ENCODE measurements around the gene SECTM1. TPM values are rescaled to one million over a fixed set of nuclear protein-coding genes. Genes with fewer than 3 reads are reported as not detected.

The SECTM1 gene
- 0.48 and 0.98 TPM in 2 replicates for total RNA-seq

DNA sequence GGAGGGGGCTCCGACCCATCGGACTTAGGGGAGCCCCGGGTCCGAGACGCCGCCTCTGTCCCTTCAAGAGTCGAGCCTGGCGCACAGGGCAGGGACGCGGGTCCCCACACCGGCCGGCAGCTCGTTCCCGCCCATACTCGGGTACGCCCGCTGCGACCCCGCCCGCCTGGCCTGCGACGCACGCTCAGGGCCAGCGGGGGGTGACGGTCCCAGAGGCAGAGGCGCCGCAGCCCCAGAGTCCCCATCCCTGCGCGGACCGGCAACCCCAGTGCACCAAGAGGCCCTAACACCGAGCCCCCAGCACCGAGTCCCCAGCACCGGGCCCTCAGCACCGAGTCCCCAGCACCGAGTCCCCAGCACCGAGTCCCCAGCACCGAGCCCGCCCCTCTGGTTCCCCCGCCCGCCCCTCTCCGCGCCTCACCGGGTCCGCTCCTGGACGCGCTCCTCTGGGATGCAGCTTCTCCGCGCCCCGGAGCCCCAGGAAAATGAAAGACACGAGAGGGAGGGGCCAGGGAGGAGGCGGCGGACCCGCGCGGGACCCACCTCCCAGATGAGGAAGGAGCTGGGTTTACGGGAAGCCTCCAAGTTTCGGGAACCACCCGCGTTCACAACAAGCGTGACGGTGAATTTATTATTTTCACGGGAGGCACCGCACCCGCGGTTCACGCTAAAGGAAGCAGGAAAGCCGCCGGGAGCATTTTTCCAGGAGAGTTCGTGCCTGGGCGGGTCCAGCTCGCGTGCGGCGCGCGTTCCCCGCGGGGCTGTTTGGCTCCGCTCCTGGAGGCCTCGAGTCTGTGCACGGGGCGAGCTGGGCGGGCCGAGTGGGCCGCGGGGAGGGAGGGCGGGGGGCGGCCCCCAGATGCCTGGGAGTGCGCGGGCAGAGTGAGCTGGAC, at the start of gene SECTM1:
Gene SECTM1 (minus strand): TSS at position 488 of the 893 bp plus-strand sequence. CDS start 6,526 bp downstream, outside the sequence.

DNA sequence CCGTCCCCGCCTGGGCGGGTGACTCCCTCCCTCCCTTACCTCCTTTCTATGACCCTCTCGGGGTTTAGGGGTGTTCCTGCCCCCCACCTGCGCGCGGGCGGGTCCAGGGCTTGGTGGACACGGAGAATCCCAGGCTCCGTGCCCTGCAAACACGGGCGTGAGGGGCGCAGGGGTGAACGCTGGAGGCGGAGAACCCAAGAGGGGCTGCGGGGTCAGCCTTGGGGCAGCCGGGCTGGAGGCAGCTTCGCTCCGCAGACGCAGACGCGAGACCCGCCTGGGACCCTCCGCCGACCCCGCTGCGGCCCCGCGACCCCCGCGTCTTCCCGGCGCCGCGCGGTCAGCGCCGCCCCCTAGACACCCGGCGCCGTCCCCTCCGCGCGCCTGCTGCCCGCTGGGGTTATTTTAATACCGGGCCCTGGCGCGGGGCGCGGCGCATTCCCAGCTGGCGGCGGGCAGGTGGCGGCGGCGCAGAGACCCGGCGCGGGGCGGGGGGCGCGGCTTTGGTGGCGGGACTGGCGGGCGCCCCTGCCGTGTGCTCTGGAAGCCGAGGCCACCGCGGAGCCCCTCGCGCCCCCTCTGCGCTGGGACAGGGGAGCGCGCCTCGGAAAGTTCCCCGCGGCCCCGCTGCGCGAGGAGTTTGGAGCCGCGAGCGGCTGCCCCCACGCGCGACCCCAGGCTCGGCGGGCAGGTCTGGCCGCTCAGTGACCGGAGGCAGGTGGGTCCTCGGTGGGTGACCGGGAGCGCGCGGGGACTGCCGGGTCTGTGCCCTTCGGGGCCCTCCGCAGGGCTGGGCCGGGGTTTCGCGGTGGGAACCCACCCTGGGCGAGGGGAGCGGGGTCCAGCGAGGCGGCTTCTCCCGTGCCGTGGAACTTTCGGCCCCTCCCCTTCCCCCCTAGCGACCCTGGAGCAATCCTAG, 38.0 kb upstream of the SECTM1 start, which contains the start of gene UTS2R:
Gene UTS2R (plus strand): TSS at position 433 of the 916 bp plus-strand sequence. CDS start 2,560 bp downstream, outside the sequence.

DNA sequence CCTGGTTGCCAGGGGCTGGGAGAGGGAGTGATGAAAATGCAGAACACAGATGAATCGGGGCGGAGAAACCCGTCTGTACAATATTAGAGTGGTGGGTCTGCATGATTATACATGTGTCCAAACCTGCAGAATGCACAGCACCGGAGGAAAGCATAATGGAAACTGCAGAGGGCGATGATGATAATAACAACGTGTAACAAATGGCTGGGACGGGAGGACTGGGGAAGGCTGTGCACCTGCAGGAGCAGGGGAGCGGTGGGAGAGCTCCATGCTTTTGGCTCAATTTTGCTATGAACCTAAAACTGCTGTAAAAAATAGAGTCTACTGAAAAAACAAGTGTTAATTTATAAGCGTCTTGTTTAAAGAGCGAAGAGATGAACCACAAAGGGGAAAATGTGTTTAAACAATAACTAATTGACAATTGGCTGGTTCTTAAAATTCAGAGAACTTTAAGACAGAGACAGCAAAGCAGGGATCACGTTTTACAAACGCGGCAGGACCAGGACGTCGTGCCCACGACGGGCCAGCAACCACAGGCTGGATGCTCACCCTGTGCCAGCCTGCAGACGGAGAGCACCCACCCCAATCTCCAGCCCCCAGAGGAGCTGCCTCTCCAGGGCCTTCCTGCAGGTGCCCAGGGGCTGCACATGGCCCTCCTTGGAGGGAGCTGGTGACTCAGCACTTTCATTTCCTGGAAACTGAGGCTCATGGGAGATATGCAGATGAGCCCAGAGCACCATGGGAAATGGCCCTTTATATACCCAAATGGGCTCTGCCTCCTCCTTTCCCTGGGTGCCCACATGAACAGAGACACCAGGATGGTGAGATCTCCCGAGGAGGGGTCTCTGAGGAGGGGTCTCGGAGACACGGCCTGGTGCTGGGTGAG, 25.1 kb upstream of the SECTM1 start, which contains the start of gene TEX19:
Gene TEX19 (plus strand): TSS at position 783 of the 886 bp plus-strand sequence. CDS start 2,904 bp downstream, outside the sequence.

DNA sequence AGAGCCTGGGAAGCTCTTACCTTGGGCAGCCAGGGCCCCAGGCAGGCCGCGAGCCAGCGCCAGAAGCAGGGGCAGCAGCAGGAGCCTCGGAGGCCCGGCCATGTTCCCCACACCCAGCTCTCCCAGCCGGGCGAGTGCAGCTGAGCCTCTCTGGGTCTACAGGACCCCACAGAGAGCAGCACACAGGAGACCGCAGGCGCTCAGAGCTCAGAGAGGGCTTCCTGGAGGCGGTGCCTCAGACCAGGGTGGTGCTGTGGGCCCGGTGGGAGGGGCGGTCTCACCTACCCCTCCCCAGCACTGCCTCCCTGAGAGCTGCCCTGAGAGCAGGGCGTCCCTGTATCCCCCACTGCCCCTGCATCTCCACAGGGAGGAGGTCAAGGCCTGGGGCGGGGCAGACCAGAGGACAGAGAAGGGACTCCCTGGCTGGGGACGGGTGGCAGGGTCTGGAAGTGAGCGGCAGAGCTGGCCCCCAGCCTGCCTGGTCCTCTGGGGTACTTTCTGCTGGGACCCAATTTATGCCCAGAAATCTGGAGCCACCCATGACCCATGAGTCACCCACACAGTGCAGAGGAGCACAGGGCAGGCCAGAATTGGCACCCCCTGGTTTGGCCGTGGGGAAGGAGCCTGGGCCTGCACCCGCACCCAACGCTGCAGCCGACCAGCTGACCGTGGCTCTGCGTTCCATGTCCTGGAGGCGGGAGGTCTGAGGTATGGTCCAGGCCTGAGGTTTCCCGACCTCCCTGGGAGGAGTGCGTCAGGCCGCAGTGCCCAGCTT, 16.0 kb downstream of the SECTM1 start, which contains the start of gene CD7:
Gene CD7 (minus strand): TSS at position 215 of the 775 bp plus-strand sequence. CDS start 113 bp downstream, at position 102.

DNA sequence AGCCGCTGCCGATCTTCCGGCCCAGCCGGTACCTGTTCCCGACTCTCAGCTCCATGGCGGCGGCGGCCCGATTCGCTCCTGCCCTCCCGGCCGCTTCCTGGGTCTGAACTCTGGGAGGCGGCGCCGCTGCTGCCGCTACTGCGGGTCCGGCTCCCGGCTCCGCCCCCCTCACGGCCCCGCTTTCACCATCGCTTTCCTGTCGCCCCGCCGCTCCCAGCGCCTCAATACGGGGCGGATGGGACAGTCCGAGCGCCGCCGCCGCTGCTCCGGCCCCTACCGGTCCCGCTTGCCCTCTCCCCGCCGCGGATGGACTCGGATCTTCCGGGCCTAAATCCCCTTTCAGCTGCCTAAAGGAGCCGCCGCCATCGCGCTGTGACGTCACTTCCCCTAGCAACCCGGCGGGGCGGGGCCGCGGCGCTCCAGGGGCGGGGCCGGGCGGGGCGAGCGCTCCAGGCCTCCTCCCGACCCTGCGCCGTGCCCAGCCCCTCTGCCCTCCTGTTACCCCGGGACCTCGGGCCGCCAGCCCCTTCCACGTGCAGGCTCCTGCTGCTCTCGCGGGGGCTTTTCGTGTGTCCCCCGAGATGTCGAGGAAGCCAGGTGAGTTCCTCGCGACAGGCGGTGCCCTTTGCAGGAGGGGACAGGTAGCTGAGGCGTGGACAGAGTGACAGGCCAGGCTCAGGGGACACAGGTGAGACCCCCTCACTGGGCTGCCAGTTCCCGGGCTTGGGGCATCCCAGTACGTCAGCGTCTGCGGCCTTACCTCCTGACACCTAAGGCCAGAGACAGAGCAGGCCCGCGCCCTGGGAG, 60.0 kb downstream of the SECTM1 start, which contains the start of gene CSNK1D:
Gene CSNK1D (minus strand): TSS at position 374 of the 807 bp plus-strand sequence. CDS start 319 bp downstream, at position 55.

Other genes starting within 250 kb of the SECTM1 start
- 92.1 and 158 TPM in 2 replicates for gene FASN, start 235.5 kb downstream of the SECTM1 start, total RNA-seq
- 12.1 and 14.3 TPM in 2 replicates for gene CCDC57, start 120.9 kb downstream of the SECTM1 start, total RNA-seq
- 121 and 194 TPM in 2 replicates for gene SLC16A3, start 104.7 kb downstream of the SECTM1 start, total RNA-seq
- gene CSNK1D, start 60.1 kb downstream of the SECTM1 start, total RNA-seq, result 81.9 and 85.3 TPM in 2 replicates
- gene CD7, start 16.2 kb downstream of the SECTM1 start, total RNA-seq, result not detected in 2 replicates
- under 0.01 TPM in 1 of 2 replicates, not detected in the other for gene TEX19, start 25.5 kb upstream of the SECTM1 start, total RNA-seq
- gene UTS2R, start 38.0 kb upstream of the SECTM1 start, total RNA-seq, result not detected in 2 replicates
- 11.5 and 17.6 TPM in 2 replicates for gene HEXD, start 84.6 kb upstream of the SECTM1 start, total RNA-seq
- gene OGFOD3, start 84.8 kb upstream of the SECTM1 start, total RNA-seq, result 26.3 and 30.4 TPM in 2 replicates
- gene CYBC1, start 117.0 kb upstream of the SECTM1 start, total RNA-seq, result 44.9 and 58.5 TPM in 2 replicates
- 91.8 and 116 TPM in 2 replicates for gene NARF, start 125.0 kb upstream of the SECTM1 start, total RNA-seq
- gene FOXK2, start 186.0 kb upstream of the SECTM1 start, total RNA-seq, result 44.3 and 50.3 TPM in 2 replicates